Measurements from ENCODE around the gene CD58.

CD58 gene

GRCh38 chr1:116515702-116516101 is 55.1 kb downstream of the CD58 start:
- H3K27ac ChIP-seq, result peak overlapping the region; percentile 57
- no peak for DNase-seq (ENCODE audit: low read depth, low spot score)

GRCh38 chr1:116514708-116515525 is 55.9 kb downstream of the CD58 start:
- peak overlapping the region; percentile 57 for H3K27ac ChIP-seq

GRCh38 chr1:116513956-116514355 is 56.9 kb downstream of the CD58 start:
- DNase-seq (ENCODE audit: low read depth, low spot score), result no peak
- H3K27ac ChIP-seq, result no peak overlapping the region

More at GRCh38 chr1:116514708-116515525, 55.9 kb downstream of the CD58 start:
- no peak for DNase-seq (ENCODE audit: low read depth, low spot score)

- H3K27ac ChIP-seq, result no peak overlapping the region
- DNase-seq (ENCODE audit: low read depth, low spot score), result no peak
These were observed 59.3 kb downstream of the CD58 start for GRCh38 chr1:116511459-116512019.

GRCh38 chr1:116510361-116510760 is 60.5 kb downstream of the CD58 start:
- H3K27ac ChIP-seq, result peak overlapping the region; percentile 87
- no peak for DNase-seq (ENCODE audit: low read depth, low spot score)

GRCh38 chr1:116508984-116509980 is 61.5 kb downstream of the CD58 start:
- peak overlapping the region; percentile 87 for H3K27ac ChIP-seq
- peak; percentile 63 for DNase-seq (ENCODE audit: low read depth, low spot score)

GRCh38 chr1:116508085-116508983 is 62.5 kb downstream of the CD58 start:
- H3K27ac ChIP-seq, result peak overlapping the region; percentile 87
- no peak for DNase-seq (ENCODE audit: low read depth, low spot score)

- no peak for DNase-seq (ENCODE audit: low read depth, low spot score)
- no peak overlapping the region for H3K27ac ChIP-seq
These were observed 63.2 kb downstream of the CD58 start for GRCh38 chr1:116507631-116508030.

GRCh38 chr1:116506132-116507004 is 64.5 kb downstream of the CD58 start:
- DNase-seq (ENCODE audit: low read depth, low spot score), result peak; percentile 52
- peak overlapping the region; percentile 0 for H3K27ac ChIP-seq

GRCh38 chr1:116504308-116505156 is 66.3 kb downstream of the CD58 start:
- peak overlapping the region; percentile 65 for H3K27ac ChIP-seq

GRCh38 chr1:116503546-116504307 is 67.1 kb downstream of the CD58 start:
- H3K27ac ChIP-seq, result peak overlapping the region; percentile 65
- no peak for DNase-seq (ENCODE audit: low read depth, low spot score)

More at GRCh38 chr1:116504308-116505156, 66.3 kb downstream of the CD58 start:
- DNase-seq (ENCODE audit: low read depth, low spot score), result peak; percentile 34

- H3K27ac ChIP-seq, result no peak overlapping the region
- no peak for DNase-seq (ENCODE audit: low read depth, low spot score)
These were observed 68.0 kb downstream of the CD58 start for GRCh38 chr1:116502671-116503314.

- no peak overlapping the region for H3K27ac ChIP-seq
- no peak for DNase-seq (ENCODE audit: low read depth, low spot score)
These were observed 69.0 kb downstream of the CD58 start for GRCh38 chr1:116501870-116502244.

GRCh38 chr1:116501125-116501869 is 69.5 kb downstream of the CD58 start:
- no peak for DNase-seq (ENCODE audit: low read depth, low spot score)

GRCh38 chr1:116498789-116499628 is 71.8 kb downstream of the CD58 start:
- DNase-seq (ENCODE audit: low read depth, low spot score), result no peak
- no peak overlapping the region for H3K27ac ChIP-seq

More at GRCh38 chr1:116501125-116501869, 69.5 kb downstream of the CD58 start:
- H3K27ac ChIP-seq, result no peak overlapping the region
